Measurements from ENCODE around the gene KIF26A. TPM values are rescaled to one million over a fixed set of nuclear protein-coding genes. Genes with fewer than 3 reads are reported as not detected.

KIF26A gene
- total RNA-seq, 4 donors from 2014 or later, result 3.3 to 6.2 (median 4.9) TPM

- intact Hi-C loops (cut with DNase I), result no loop called here
- no peaks in the 10 kb centered on the region for H3K27me3 ChIP-seq
- WGBS, 2 donors, result 77 to 82% methylated on average over 10 to 16 of the region's 18 CpGs
- TF ChIP-seq POLR2A (IDR thresholded peaks at IDR 0.05) (no peak), CTCF (IDR thresholded peaks at IDR 0.05) (no peak)
- H3K36me3 ChIP-seq, result no peaks in the 10 kb centered on the region
- no peak for DNase-seq
- H3K4me1 ChIP-seq, result peaks cover 10 to 15% of the 10 kb centered on the region in 2 donors
- H3K27ac ChIP-seq, result no peak overlapping the region
- H3K4me3 ChIP-seq (replicated peaks in 1 of 3), result no peak overlapping the region
- no peaks in the 10 kb centered on the region for H3K9me3 ChIP-seq
Observed at GRCh38 chr14:104119488-104120251, 18.7 kb upstream of the KIF26A start.

GRCh38 chr14:104120281-104120741 is 18.1 kb upstream of the KIF26A start:
- H3K4me3 ChIP-seq (replicated peaks in 1 of 3), result no peak overlapping the region
- WGBS, 2 donors, result 81 to 90% methylated on average over 3 to 5 of the region's 5 CpGs
- H3K36me3 ChIP-seq, result no peaks in the 10 kb centered on the region
- no peaks in the 10 kb centered on the region for H3K9me3 ChIP-seq
- intact Hi-C loops (cut with DNase I), result no loop called here
- H3K27ac ChIP-seq, result no peak overlapping the region
- H3K4me1 ChIP-seq, result peaks cover 10 to 15% of the 10 kb centered on the region in 2 donors
- H3K27me3 ChIP-seq, result no peaks in the 10 kb centered on the region
- TF ChIP-seq CTCF (IDR thresholded peaks at IDR 0.05) (no peak), POLR2A (IDR thresholded peaks at IDR 0.05) (no peak)
- DNase-seq, result no peak

- no peak for DNase-seq
- H3K4me3 ChIP-seq (replicated peaks in 1 of 3), result no peak overlapping the region
- H3K9me3 ChIP-seq, result no peaks in the 10 kb centered on the region
- no peaks in the 10 kb centered on the region for H3K27me3 ChIP-seq
- H3K27ac ChIP-seq, result no peak overlapping the region
- TF ChIP-seq CTCF (IDR thresholded peaks at IDR 0.05) (no peak), POLR2A (IDR thresholded peaks at IDR 0.05) (no peak)
- intact Hi-C loops (cut with DNase I), result no loop called here
- no peaks in the 10 kb centered on the region for H3K36me3 ChIP-seq
- 74 to 83% methylated on average over 5 of the region's 5 CpGs for WGBS, 2 donors
- peaks cover 7 to 10% of the 10 kb centered on the region in 2 donors for H3K4me1 ChIP-seq
Observed at GRCh38 chr14:104121142-104121541, 17.2 kb upstream of the KIF26A start.

- no peaks in the 10 kb centered on the region for H3K9me3 ChIP-seq
- no peak overlapping the region for H3K4me3 ChIP-seq (replicated peaks in 1 of 3)
- intact Hi-C loops (cut with DNase I), result no loop called here
- H3K27ac ChIP-seq, result no peak overlapping the region
- no peaks in the 10 kb centered on the region for H3K4me1 ChIP-seq
- TF ChIP-seq CTCF (IDR thresholded peaks at IDR 0.05) (no peak), POLR2A (IDR thresholded peaks at IDR 0.05) (no peak)
- WGBS, 2 donors, result 93 to 95% methylated on average over 1 of the region's 1 CpG
- H3K27me3 ChIP-seq, result no peaks in the 10 kb centered on the region
- DNase-seq, result no peak
- no peaks in the 10 kb centered on the region for H3K36me3 ChIP-seq
Observed at GRCh38 chr14:104123879-104124278, 14.5 kb upstream of the KIF26A start.

- no peaks in the 10 kb centered on the region for H3K9me3 ChIP-seq
- no peak overlapping the region for H3K4me3 ChIP-seq (replicated peaks in 1 of 3)
- TF ChIP-seq CTCF (IDR thresholded peaks at IDR 0.05), result no peak
- TF ChIP-seq POLR2A (IDR thresholded peaks at IDR 0.05), result no peak
- DNase-seq, result no peak
- H3K27ac ChIP-seq, result no peak overlapping the region
- 80 to 88% methylated on average over 4 of the region's 4 CpGs for WGBS, 2 donors
- intact Hi-C loops (cut with DNase I), result no loop called here
- H3K4me1 ChIP-seq, result no peaks in the 10 kb centered on the region
- H3K27me3 ChIP-seq, result no peaks in the 10 kb centered on the region
- no peaks in the 10 kb centered on the region for H3K36me3 ChIP-seq
Observed at GRCh38 chr14:104125011-104125410, 13.4 kb upstream of the KIF26A start.
